NCI-H460 (cell line): ENCODE results near the gene CERS1. TPM values are rescaled to one million over a fixed set of nuclear protein-coding genes. Genes with fewer than 3 reads are reported as not detected.

ENCODE experiments used
- DNase-seq: peaks from one replicate; pipeline ENCODE4 v3.0.0-alpha.2; 2016; ENCODE audit warnings: low read depth; ENCODE audit errors: extremely low read depth
- total RNA-seq: library from RNA; depleted of rRNA; stranded (reverse); fragments of >200 nt; shearing (Covaris generic); gene quantifications from 2 replicates; pipeline ENCODE4 v1.2.3, GENCODE V29; 2014

Gene CERS1
- total RNA-seq, 1 experiment from 2014 or later = 5.2 TPM

DNA sequence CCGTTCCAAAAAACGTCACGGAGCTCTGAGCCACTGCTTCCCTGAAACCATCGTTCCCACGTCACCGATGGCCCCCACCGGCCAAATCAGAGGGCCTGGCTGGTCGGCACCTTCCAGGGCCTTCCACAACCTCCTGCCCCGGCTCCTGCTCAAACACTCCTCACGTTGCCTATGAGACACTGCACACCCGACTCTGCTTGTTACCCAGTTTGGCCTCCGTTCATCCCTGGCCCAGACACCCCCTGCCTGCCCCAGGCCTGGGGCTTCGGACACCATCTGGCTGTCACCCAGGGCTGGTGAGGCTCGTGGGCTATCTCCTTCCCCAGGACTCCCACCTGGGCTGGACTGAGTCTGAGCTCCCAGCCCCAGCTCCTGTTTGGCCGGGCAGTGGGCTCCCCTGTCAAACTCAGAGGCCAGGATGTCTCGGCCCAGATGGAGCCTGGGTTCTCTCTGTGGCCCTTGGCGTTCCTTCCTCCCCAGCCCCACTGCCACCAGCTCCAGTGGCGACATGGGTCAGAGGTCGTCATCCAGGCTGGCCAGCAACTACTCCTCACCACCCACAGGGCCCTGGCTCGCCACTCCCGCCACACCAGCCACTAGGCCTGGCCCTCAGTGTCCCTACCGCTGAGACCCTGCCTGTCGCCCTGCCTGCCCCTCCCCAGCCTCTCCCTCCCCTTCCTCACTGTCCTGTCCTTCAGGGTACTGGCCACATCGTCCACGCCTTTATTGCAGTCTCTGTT lies 17.7 kb downstream of the CERS1 start:
- DNase-seq = no peak

DNA sequence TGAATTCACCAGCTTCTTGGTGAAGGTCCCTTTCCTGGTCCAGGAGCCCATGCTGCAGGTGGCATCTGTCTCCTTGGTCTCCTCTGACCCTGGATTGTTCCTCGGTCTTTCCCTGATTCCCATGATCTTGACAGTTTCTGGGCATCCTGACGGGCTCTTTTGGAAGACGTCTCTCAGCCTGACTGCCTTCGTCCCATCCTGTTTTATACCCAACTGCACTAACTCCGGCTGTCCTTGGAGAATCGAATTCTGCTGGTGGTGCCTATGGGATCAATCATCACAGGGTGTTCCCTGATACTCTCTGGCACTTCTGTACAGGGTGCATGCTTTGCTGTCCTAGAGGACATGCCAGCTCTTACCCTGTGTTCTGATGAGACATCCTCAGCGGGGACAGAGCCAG lies 19.1 kb downstream of the CERS1 start:
- no peak for DNase-seq

GRCh38 chr19:18875726-18876125 lies 20.2 kb downstream of the CERS1 start:
- no peak for DNase-seq

DNA sequence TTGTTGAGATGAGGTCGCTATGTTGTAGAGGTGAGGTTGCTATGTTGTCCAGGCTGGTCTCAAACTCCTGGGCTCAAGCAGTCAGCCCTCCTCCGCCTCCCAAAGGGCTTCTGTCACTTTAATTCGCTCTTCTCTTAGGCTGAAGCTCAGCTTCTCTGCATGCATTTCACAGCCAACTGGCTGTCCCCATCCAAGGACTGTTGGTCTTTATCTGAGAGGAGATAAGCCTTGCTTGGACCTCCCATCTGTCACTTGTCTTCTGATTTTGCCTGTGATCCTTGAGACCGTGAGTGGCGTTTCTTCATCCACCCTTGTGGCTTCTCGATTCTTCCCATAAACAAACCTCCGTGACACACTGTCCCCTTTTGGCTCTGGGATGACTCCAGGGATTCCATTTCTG lies 24.4 kb downstream of the CERS1 start:
- no peak for DNase-seq

DNA sequence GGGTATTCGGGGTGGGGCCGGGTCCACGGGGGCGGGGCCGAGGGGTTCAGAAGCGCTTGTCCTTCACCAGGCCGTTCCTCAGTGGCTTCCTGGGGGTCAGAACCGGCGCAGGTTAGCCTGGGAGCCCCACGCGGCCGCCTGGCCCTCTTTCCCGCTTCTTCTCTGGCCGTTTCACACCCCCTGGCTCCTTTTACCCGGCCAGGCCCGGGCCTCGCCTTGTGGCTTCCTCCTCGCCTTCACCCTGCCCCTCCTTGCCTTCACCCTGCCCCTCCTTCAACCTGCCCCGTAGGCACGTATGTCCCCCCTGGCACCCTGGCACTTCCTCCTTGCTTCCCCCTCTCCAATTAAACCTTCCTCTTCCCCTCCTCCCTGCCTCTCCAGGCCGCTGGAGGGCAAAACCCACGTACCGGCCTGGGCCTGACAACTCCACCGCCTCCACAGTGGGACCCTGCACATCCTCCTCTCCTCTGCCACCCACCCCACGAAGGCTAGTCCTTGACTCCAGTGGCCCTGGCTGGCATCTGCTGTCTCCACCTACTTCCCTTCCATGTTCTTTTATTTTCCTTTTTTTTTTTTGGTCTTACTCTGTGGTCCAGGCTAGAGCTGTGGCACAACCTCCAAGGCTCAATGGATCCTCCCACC lies 25.3 kb downstream of the CERS1 start:
- no peak for DNase-seq

DNA sequence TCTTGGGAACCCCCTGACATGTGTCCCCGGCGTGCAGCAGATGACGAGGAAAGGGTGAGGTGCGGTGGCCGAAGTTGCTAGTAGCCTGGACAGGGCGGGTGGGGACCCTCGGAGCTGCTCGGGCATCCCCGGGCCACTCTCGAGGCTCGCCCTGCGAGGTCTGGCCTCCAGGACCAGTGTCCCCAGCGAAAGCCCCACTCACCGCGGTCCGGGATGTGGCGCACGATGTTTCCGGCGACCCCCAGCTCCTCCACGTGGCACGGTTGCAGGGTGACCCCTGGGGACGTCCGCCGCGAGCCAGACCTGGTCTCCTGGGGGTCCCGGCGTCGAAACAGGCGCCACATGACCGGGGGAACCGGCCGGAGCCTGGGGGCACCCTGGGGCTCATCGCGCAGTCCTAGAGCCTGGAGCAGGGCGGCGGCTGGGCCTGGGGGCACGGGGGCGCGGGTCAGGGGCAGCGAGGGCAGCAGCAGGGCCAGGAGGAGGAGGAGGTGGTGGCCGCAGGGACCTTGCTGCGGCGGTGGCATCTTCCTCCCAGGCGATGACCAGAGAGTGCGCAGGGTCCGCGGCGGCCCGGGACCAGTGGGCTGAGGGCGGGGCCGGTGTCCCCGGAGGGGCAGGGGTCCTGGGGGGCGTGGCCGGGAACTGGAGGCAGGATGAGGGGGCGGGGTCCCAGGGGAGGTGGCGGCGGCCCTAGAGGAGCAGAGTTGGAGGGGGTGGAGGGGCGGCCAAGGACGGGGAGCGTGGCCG lies 26.0 kb downstream of the CERS1 start:
- no peak for DNase-seq

- no peak for DNase-seq
Observed at GRCh38 chr19:18869023-18869618, 26.8 kb downstream of the CERS1 start.

DNA sequence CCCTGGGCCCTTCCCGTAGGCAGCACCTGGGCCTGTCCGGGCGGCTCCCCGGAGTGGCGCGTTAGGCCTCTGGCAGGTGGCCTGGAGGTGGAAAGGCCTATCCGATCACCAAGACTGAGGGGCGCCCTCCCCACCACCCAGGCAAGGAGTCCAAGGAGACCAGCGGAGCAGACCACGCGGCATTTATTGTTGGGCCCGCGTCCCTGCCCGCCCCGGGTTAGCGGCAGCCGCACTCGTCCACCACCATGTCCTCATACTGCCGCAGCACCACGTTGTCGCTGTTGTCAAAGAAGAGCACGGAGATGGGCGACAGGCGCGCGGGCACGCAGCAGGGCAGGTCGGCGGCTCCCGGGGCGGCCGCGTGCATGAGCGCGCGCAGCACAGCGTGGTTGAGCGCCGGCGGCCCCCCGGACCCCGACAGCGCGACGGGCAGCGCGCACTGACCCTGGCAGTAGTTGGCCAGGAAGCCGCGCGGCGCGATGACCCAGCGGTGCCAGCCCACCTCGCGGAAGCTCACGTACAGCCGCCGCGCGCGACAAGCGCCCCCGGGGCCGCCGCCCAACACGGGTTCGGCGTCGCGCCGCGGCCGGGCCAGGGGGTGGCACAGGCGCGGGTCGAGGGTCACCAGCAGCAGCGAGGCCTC lies 27.5 kb downstream of the CERS1 start:
- no peak for DNase-seq

- DNase-seq = no peak
Observed at GRCh38 chr19:18867751-18868150, 28.2 kb downstream of the CERS1 start.

- DNase-seq = no peak
Observed at GRCh38 chr19:18867199-18867598, 28.8 kb downstream of the CERS1 start.

DNA sequence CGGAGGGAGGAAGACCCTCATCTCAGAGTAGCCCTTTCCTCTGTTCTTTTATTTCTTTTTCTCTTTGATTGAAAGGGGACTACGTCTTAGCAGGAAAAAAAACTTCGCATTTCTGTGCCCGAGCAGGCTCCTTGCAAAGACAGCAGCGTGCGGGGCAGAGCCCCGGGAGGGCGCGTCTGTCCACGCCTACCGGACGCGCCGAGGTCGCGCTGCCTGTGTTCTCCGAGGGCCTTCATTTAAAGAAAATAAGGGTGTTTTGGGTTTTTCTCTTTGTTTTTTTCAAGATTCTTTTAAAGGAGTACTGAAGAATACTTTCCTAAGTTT lies 29.2 kb downstream of the CERS1 start:
- DNase-seq = no peak

- peak; percentile 38 for DNase-seq
Observed at GRCh38 chr19:18865973-18866799, 29.8 kb downstream of the CERS1 start.

- no peak for DNase-seq
Observed at GRCh38 chr19:18865106-18865972, 30.6 kb downstream of the CERS1 start.

- no peak for DNase-seq
Observed at GRCh38 chr19:18863843-18864362, 32.1 kb downstream of the CERS1 start.

DNA sequence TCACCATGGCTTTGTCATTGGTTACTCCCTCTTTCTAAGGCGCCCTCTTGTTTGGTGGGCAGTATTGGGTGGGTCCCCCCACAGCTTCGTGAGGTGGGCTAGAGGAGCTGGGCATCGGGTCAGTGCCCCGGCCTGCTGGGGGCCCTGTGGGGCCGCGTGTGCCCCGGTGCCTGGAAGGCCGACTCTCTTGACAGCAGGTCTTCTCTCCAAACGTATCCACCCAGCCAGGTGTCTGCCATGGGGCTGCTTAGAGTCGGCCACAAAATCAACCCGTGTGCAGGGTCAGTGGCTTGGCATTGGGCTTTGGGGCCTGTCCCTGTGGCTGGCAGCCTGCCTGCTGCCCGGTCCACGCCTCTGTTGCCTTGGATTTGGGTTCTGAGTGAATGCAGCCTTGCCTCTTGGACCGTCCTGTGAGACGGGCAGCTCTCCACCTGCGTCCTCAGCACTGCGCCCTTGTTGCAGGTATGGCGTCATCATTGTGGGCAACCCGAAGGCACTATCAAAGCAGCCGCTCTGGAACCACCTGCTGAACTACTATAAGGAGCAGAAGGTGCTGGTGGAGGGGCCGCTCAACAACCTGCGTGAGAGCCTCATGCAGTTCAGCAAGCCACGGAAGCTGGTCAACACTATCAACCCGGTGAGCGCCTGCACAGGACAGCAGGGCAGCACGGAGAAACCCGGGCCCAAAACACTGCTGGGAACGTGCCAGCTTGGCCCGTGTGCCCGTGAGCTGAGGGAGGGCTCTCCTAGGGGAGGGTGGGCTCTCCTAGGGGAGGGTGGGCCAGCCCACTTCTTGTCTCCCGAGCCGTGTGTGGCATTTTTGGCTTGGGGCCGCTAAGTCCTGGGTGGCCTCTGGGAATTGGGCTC lies 32.7 kb downstream of the CERS1 start:
- DNase-seq = no peak

GRCh38 chr19:18861917-18862316 lies 34.0 kb downstream of the CERS1 start:
- no peak for DNase-seq

GRCh38 chr19:18861235-18861634 lies 34.7 kb downstream of the CERS1 start:
- no peak for DNase-seq

DNA sequence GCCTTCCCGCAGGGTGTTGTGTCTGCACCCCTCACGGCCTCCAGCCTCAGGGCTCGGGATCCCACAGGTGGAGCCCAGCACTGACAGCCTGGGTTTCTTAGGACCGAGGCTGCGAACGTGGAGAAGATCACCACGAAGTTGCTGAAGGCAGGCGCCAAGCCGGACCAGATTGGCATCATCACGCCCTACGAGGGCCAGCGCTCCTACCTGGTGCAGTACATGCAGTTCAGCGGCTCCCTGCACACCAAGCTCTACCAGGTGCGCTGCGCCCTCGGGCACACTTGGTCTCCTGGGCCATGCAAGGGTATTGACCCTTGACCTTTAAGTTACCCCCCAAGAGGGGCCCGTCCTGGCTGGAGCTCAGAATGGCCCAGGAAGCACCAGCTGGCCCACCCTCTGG lies 35.2 kb downstream of the CERS1 start:
- DNase-seq = no peak
